HEK293T (cell line): ENCODE results near the gene FBXO41.

ENCODE experiments used
- LEF1 ChIP-seq: fragments of 450-650 bp; IDR thresholded peaks from 2 replicates; pipeline ENCODE4 v1.6.1; 2017; ENCODE audit warnings: mild to moderate bottlenecking, borderline replicate concordance
- NFRKB ChIP-seq: fragments of 450-650 bp; IDR thresholded peaks from 2 replicates; pipeline ENCODE4 v1.6.1; 2016; ENCODE audit warnings: mild to moderate bottlenecking, moderate library complexity

GRCh38 chr2:73255907-73256617 is 28.2 kb downstream of the FBXO41 start:
- TF ChIP-seq LEF1 (no peak), NFRKB (no peak)
